ENCODE data around the gene CNNM2.

- no peak for TF ChIP-seq POLR2A (IDR thresholded peaks at IDR 0.05)
- TF ChIP-seq CTCF (IDR thresholded peaks at IDR 0.05), result no peak
These were observed 17.4 kb downstream of the CNNM2 start for GRCh38 chr10:102935505-102935904.

All from right lobe of liver (tissue), 4 donors.